PC-9 (cell line): ENCODE measurements around the gene RNFT1. TPM values are rescaled to one million over a fixed set of nuclear protein-coding genes. Genes with fewer than 3 reads are reported as not detected.
"Not testable (repeated sequence)": the region's sequence is repeated elsewhere in the genome, so short reads cannot be mapped to it uniquely, and the experiment has no call there.

Experiments
- Bru-seq: library from RNA; stranded (reverse); fragments of 400-500 nt; gene quantifications from one replicate; lab custom pipeline; 2021; lab: Mats Ljungman, UMichigan
- BruChase-seq, 2 experiments: library from RNA; stranded (reverse); fragments of 400-500 nt; gene quantifications; one replicate each; lab custom pipeline; 2021; lab: Mats Ljungman, UMichigan
- BruUV-seq: library from RNA; stranded (reverse); fragments of 400-500 nt; replicated peaks from 2 replicates; lab custom pipeline; 2021; lab: Mats Ljungman, UMichigan
- CTCF ChIA-PET: fragments of 300-600 bp; sonication (Branson Sonifier 250); formaldehyde crosslinking; loops from one replicate; lab custom pipeline; 2022; ENCODE audit warnings: antibody characterized with exemption; lab: Charles Lee
- POLR2A ChIA-PET: fragments of 300-600 bp; sonication (Branson Sonifier 250); formaldehyde crosslinking; loops from one replicate; lab custom pipeline; 2022; ENCODE audit warnings: antibody characterized with exemption; ENCODE audit not compliant: unreplicated experiment; lab: Charles Lee
- DNase-seq, 2 experiments: peaks; one replicate each; pipeline versions ENCODE4 v3.0.0 to v3.0.0-alpha.2; 2015 to 2022; ENCODE audit warnings: mixed read lengths in 1 of 2
- H2AFZ ChIP-seq: fragments of 200-600 bp; sonication (generic); 2 replicates; pipeline ENCODE4 v1.8.1; 2017; ENCODE audit warnings: antibody characterized with exemption
- H3F3A ChIP-seq: fragments of 200-600 bp; sonication (generic); 2 replicates; pipeline ENCODE4 v1.8.1; 2017; ENCODE audit warnings: antibody characterized with exemption, mild to moderate bottlenecking, low read depth; ENCODE audit not compliant: insufficient read depth
- H3K27ac ChIP-seq: fragments of 200-600 bp; sonication (generic); 2 replicates; pipeline ENCODE4 v1.6.1; 2016; ENCODE audit warnings: mixed run types
- H3K27me3 ChIP-seq: fragments of 200-600 bp; sonication (generic); 2 replicates; pipeline ENCODE4 v1.6.1; 2016; ENCODE audit warnings: low read depth, mixed run types; ENCODE audit not compliant: insufficient read depth
- H3K36me3 ChIP-seq: fragments of 200-600 bp; sonication (generic); 2 replicates; pipeline ENCODE4 v1.6.1; 2016; ENCODE audit warnings: low read depth, mixed run types
- H3K4me1 ChIP-seq: fragments of 200-600 bp; sonication (generic); replicated peaks from 2 replicates; pipeline ENCODE4 v1.6.1; 2016; ENCODE audit warnings: mixed run types; ENCODE audit not compliant: insufficient read depth
- H3K4me2 ChIP-seq: fragments of 200-600 bp; sonication (generic); 2 replicates; pipeline ENCODE4 v1.6.1; 2017; ENCODE audit warnings: mixed run types
- H3K4me3 ChIP-seq: fragments of 200-600 bp; sonication (generic); 2 replicates; pipeline ENCODE4 v1.6.1; 2016; ENCODE audit warnings: mixed run types
- H3K79me2 ChIP-seq: fragments of 200-600 bp; sonication (generic); 2 replicates; pipeline ENCODE4 v1.6.1; 2017; ENCODE audit warnings: low read depth, mixed run types
- H3K9me2 ChIP-seq: fragments of 200-600 bp; sonication (generic); 2 replicates; pipeline ENCODE4 v1.8.1; 2017; ENCODE audit warnings: mild to moderate bottlenecking; ENCODE audit not compliant: insufficient read depth
- H3K9me3 ChIP-seq: fragments of 200-600 bp; sonication (generic); 2 replicates; pipeline ENCODE4 v1.8.1; 2016; ENCODE audit warnings: low read depth; ENCODE audit not compliant: insufficient read depth
- H4K20me1 ChIP-seq: fragments of 200-600 bp; sonication (generic); 2 replicates; pipeline ENCODE4 v1.8.1; 2017; ENCODE audit not compliant: insufficient read depth
- EZH2 ChIP-seq: fragments of 200-600 bp; sonication (generic); IDR thresholded peaks from 2 replicates; pipeline ENCODE4 v1.8.0; 2017; ENCODE audit warnings: antibody characterized with exemption, low read depth
- intact Hi-C: fragments of 100-400 bp; cut with micrococcal nuclease; formaldehyde crosslinking; loops from one replicate; pipeline ENCODE4 v1.10.0; 2022; ENCODE audit not compliant: unreplicated experiment
- long read RNA-seq: library from polyadenylated mRNA; stranded (forward); transcript quantifications from one replicate; pipeline ENCODE4 v2.0.0, GENCODE V29; 2022
- total RNA-seq: library from RNA; stranded (reverse); gene quantifications from 2 replicates; pipeline ENCODE4 v1.2.3, GENCODE V29; 2021
- TF ChIP-seq, protein P1 (sequence below): fragments of 200-600 bp; sonication (generic); conservative IDR thresholded peaks from 2 replicates; pipeline ENCODE4 v1.6.1; 2017; ENCODE audit warnings: mixed run types, antibody characterized with exemption, mild to moderate bottlenecking, moderate library complexity

The RNFT1 gene, protein sequence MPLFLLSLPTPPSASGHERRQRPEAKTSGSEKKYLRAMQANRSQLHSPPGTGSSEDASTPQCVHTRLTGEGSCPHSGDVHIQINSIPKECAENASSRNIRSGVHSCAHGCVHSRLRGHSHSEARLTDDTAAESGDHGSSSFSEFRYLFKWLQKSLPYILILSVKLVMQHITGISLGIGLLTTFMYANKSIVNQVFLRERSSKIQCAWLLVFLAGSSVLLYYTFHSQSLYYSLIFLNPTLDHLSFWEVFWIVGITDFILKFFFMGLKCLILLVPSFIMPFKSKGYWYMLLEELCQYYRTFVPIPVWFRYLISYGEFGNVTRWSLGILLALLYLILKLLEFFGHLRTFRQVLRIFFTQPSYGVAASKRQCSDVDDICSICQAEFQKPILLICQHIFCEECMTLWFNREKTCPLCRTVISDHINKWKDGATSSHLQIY
- total RNA-seq (19.9 and 24.7 TPM in 2 replicates), Bru-seq, nascent RNA (percentile 64 among the genes with signal in this experiment), BruChase-seq, experiment 1, labeled RNA remaining after a 2-hour chase (percentile 74 among the genes with signal in this experiment), BruChase-seq, experiment 2, labeled RNA remaining after a 6-hour chase (percentile 69 among the genes with signal in this experiment)
- long read RNA-seq, transcript RNFT1-202 (7 exons, 1,809 nt): minor isoform, 5 of 34 reads
- long read RNA-seq, transcript RNFT1-201 (9 exons, 2,101 nt): major isoform, 18 of 34 reads
- long read RNA-seq, partial matches to known transcripts: 3 of 34 reads
- long read RNA-seq, other reads (novel, unspliced or antisense): 4 of 34 reads

DNA sequence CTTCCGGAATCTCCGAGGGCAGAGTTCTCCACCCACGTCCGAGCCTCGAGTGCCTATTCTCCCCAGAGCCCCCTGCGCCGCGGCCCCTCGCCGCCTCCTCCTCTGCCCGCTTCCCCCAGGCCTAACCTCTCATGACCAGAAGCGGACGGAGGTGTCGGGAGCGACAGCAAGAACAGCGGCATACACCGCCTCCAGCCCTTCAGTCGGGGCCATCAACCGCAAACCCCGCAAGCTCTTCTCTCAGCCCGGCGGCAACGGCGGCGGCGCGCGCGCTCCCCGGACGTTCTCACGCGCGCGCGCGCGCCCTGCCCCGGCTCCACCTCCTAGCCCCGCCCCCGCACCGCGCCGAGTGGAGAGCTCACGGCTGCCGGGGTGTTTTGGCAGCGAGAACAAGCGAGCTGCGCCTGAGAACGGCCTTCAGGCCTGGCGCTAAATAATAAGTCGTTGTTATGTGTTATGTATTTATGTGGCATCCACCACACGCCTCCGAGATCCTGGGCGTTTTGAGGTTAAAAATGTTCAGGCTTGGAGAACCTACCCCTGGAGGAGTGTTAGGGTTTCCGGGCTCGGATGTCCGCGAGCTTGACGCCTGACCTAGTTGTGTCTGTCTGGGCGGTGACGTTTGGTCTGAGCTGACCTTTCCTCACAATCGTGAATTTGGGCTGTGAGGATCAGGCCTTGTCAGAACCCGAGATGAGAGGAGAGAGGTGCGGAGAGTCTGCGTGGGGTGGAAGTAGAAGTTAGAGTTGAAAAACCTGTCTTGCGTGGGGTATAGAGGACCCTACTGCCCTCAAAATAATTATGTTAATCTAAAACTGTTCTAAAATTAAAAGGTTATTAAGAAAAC, at the start of gene RNFT1:
Gene RNFT1 (minus strand): TSS at position 259 of the 847 bp plus-strand sequence. CDS start 77 bp downstream, at position 182.
- TSS peak; percentile 86 for BruUV-seq
- Histone ChIP-seq H3K27me3 (no peaks in the 10 kb centered on the region), H3K9me3 (no peaks in the 10 kb centered on the region), H3K79me2 (no peaks in the 10 kb centered on the region), H2AFZ (peak within 1 kb of the TSS; percentile 86), H4K20me1 (no peaks in the 10 kb centered on the region), H3K4me1 (peaks cover 19% of the 10 kb centered on the region), H3F3A (peaks cover 17% of the 10 kb centered on the region), H3K36me3 (no peaks in the 10 kb centered on the region), H3K27ac (peak within 1 kb of the TSS; percentile 71), H3K4me3 (peak within 1 kb of the TSS; percentile 82), H3K4me2 (peak within 1 kb of the TSS; percentile 90), H3K9me2 (no peaks in the 10 kb centered on the region)
- peak; percentile 77 to 83 for DNase-seq
- intact Hi-C loops: no loop called here
- ChIA-PET CTCF (interaction anchor here (0.6 to 0.7 kb wide), 3 partner anchors 11 to 262 kb away, joined by 3 to 7 read pairs (median 3); no protein-coding TSS in a partner anchor), POLR2A (interaction anchor here (0.5 to 0.7 kb wide), 8 partner anchors 41 to 858 kb away, joined by 3 to 35 read pairs (median 4); partner anchors contain the start of genes TRIM37 and USP32)
- TF ChIP-seq, protein P1, sequence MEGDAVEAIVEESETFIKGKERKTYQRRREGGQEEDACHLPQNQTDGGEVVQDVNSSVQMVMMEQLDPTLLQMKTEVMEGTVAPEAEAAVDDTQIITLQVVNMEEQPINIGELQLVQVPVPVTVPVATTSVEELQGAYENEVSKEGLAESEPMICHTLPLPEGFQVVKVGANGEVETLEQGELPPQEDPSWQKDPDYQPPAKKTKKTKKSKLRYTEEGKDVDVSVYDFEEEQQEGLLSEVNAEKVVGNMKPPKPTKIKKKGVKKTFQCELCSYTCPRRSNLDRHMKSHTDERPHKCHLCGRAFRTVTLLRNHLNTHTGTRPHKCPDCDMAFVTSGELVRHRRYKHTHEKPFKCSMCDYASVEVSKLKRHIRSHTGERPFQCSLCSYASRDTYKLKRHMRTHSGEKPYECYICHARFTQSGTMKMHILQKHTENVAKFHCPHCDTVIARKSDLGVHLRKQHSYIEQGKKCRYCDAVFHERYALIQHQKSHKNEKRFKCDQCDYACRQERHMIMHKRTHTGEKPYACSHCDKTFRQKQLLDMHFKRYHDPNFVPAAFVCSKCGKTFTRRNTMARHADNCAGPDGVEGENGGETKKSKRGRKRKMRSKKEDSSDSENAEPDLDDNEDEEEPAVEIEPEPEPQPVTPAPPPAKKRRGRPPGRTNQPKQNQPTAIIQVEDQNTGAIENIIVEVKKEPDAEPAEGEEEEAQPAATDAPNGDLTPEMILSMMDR: no peak
- no peak for TF ChIP-seq EZH2

DNA sequence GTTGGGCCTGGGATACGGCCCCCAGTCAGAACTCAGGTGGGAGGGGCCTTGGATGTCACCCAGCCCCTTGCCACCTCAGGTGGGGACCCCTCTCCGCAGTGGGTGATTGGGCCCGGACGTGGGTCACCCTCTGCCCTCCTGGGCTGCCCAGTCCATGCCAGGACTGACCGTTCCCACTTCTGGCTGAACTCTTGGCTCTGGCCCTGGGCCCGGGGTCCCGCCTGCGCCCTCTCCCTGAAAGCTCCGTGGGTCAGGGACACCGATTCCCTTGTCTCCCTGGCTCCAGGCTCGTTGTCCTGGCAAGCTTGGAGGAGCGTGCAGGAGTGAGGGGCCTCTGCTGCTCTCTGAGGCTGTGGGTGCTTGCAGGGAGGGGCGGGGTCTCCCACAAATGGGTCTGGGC, 44.8 kb upstream of the RNFT1 start:
- H3K27me3 ChIP-seq, H3K9me3 ChIP-seq, intact Hi-C loops, H2AFZ ChIP-seq, H3K79me2 ChIP-seq, H3F3A ChIP-seq, H3K36me3 ChIP-seq, H3K4me1 ChIP-seq, CTCF ChIA-PET, BruUV-seq, H4K20me1 ChIP-seq, H3K4me2 ChIP-seq, POLR2A ChIA-PET, H3K9me2 ChIP-seq, H3K4me3 ChIP-seq, H3K27ac ChIP-seq, DNase-seq: not testable (repeated sequence)

DNA sequence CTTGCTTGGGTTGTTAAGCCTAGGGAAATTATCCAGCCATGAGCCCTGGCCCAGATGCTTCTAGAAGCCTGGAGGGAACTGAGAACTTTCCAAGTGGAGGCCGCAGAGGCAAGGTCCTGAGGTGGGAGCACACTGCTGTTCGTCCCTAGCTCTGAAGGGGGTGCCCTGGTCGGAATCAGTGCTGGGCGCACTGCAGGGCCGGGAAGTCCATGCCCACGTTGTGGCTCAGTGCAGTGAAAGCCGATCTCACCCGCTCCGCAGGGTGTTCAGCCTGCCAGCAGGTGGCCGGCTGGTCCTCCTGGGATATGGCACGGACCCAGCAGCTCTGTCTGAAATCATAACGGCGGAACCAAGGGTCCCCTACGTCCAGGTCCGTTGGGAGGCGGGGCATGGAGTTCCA, 43.8 kb upstream of the RNFT1 start:
- H4K20me1 ChIP-seq, H2AFZ ChIP-seq, H3K27ac ChIP-seq, POLR2A ChIA-PET, intact Hi-C loops, BruUV-seq, H3K79me2 ChIP-seq, H3K4me1 ChIP-seq, H3K36me3 ChIP-seq, H3K4me2 ChIP-seq, H3F3A ChIP-seq, H3K4me3 ChIP-seq, H3K27me3 ChIP-seq, CTCF ChIA-PET, H3K9me3 ChIP-seq, H3K9me2 ChIP-seq: not testable (repeated sequence)
- peak in 1 of 2 experiments; percentile 10 for DNase-seq
